H4 (cell line): ENCODE measurements around the gene FGF11. TPM values are rescaled to one million over a fixed set of nuclear protein-coding genes. Genes with fewer than 3 reads are reported as not detected.
A peak's percentile ranks its signal among the peaks of the same experiment; 100 is the strongest.
"Not testable (repeated sequence)": the region's sequence is repeated elsewhere in the genome, so short reads cannot be mapped to it uniquely, and the experiment has no call there.

Experiments used
- DNase-seq: peaks from one replicate; pipeline ENCODE4 v3.0.0-alpha.2; 2015; ENCODE audit warnings: low spot score
- total RNA-seq: library from RNA; depleted of rRNA; stranded (reverse); fragments of >200 nt; shearing (Covaris generic); gene quantifications from 2 replicates; pipeline ENCODE4 v1.2.3, GENCODE V29; 2014

Gene FGF11
- total RNA-seq, 1 experiment from 2014 or later = not detected

DNA sequence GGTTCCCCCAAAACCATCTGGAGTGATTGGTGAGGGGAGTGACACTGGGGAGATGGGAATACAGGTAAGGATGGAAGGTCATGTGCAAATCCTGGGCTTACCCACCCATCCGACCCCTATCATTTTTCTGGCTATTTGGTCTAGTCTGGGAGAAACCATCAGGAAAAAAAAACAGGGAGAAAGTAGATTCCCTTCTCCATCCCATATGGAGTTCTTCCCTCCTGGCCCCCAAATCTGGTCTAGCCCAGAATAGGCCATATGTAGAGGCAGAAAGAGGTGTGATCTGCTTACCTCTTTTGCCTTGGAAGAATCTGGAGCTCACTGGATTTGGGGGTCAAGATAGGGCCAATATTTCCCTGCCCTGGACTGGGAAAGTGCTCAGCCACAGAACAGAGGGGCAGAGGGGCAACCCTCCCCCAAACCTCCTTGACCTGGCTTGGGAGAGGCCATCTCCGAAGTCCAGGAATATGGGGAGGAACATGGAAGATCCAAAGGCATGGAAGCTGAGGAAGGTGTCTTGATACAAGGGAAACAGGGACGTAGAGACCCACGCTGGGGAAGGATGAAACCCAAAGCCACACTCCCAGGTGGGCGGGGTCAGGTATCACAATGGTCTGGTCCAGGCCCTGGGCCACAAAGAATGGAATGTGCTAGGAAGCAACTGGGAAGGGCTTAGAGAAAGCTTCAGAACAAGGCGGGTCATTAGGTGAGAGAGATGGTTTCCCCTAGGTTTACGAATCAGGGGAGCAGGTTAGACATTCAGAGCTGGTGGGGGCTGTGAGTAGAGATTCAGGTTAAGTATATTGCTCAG is 21.7 kb downstream of the FGF11 start:
- no peak for DNase-seq

DNA sequence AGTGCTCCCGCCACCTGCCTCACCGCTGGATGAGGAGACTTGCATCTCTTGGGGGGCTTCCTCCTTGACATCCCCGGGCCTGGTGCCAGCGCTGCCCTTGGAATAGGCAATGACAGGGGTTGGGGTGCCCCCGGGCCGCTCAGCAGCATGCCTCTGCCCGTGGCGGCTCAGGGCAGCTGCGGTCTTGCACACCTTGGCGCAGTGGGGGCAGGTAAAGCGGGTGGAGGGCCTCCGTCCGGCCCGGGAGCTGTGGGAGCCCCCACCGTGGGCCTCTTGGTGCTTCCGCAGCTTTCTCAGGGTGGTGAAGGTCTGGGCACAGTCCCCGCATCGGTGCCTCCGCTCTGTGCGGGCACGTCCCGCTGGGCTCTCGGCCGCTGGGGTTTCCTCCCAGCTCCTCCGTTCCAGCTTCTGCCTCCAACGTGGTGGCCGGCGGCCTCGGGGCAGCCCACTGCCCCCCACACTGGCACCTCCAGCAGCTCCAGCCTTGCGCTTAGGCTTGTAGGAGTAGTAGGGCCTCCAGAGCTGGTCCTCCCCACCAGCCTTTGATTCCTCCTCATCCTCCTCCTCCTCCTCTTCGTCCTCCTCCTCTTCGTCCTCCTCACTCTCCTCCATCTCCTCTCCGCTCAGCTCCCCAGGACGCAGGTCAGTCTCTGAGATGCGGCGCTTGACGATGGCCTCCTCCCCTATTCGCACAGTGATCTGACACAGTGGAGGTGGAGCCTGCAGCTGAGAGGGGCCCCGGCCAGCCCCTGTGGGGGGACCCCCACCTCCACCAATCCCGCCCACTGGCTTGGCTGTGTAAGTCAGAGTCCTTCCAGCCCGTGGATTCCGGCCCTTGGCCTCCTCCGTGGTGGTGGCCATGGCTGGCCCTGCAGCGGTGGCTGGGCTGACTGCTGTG is 23.4 kb downstream of the FGF11 start:
- no peak for DNase-seq

DNA sequence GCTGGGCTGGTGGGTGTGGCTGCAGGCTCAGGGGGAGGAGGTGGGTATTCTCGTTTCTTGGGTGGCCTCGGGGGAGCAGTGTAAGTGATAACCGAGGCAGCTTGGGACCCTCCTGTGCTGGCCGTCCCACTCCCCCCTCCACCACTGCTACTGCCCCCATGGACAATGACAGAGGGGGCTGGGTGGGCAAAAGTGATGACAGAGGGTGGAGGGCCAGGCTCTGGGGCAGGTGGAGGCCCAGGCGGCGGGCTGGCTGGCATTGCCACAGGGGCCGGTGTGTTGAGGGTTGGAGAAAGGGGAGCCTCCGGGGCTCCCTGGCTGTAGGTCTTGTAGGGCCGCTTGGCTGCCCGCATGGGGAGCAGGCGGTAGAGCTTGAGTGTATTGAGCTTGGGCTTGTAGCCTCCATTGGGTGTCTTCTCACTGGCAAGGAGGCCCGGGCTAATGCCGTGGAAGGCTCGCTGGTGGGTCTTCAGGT is 24.1 kb downstream of the FGF11 start:
- no peak for DNase-seq

DNA sequence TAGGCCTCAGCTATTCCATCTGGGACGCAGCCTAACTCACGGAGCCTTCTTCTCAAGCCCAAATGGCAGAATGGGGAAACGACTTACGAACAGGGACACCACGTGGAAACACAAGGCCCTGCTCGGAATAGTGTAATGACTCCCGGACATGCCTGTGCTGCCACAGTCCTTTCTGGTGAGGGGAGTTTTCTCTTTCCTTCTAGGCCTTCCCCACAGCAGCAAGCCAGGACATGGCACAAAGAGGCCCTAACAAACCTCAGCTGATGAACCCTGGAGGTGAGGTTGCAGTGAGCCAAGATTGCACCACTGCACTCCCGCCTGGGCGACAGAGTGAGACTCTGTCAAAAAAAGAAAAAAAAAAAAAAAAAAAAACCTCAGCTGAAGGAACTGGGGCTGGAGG is 24.8 kb downstream of the FGF11 start:
- DNase-seq = no peak

GRCh38 chr17:7465597-7466275 is 26.4 kb downstream of the FGF11 start:
- no peak for DNase-seq

GRCh38 chr17:7466318-7466638 is 27.0 kb downstream of the FGF11 start:
- DNase-seq = no peak

DNA sequence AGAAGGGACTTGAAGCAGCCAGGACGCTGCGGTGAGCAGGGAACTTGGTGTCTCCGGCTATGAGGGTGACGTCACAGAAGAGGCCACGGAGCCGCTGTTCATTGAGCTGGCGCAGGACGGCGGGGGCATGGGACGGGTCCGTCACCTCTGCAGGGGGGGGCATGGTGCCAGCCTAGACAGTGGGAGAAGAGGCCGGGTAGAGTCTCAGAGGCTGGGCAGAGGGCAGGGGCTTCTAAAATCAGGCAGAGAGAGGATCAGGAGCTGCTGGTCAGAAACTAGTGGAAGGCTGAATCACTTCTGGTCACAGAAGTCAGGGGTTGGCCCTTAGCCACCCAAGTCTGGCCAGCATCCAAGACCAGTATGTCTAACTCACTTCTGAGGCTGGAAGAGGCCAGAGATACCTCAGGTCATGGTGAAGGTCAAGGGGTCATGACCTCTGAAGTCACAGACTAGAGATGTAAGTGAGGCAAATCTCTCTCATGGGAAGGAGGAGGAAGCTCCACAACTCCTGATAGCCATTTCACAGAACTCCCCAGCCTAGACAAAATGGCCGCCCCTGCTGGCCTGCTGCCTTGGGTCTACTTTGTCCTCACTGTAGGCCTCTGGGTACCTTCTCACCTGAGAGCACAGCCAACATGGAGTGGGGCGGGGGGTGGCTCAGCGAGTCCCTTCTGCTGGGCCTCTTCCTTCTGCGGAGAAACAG is 27.5 kb downstream of the FGF11 start:
- no peak for DNase-seq

DNA sequence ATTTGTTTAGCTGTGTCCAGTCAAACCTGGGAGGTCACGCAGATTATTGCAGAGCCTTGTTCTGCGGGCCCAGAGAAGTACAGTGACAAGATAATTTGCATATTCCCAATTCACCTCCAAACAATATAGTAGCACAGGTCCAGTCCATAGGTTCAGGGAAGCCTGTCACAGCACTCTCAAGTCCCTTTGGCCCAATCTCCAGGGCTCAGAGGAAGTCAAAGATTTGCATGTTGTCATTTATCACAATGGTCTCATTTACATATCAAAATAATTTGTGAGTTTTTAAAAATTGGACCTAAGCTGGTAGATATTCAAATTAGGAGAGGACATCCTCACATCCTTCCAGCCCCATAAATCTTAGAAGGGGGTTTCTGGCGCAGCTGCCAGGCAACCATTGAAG is 28.2 kb downstream of the FGF11 start:
- DNase-seq = no peak

GRCh38 chr17:7468290-7468689 is 29.0 kb downstream of the FGF11 start:
- no peak for DNase-seq

GRCh38 chr17:7468804-7469389 is 29.6 kb downstream of the FGF11 start:
- DNase-seq = no peak

- not testable (repeated sequence) for DNase-seq
Measured at GRCh38 chr17:7469843-7470242, 30.5 kb downstream of the FGF11 start.

DNA sequence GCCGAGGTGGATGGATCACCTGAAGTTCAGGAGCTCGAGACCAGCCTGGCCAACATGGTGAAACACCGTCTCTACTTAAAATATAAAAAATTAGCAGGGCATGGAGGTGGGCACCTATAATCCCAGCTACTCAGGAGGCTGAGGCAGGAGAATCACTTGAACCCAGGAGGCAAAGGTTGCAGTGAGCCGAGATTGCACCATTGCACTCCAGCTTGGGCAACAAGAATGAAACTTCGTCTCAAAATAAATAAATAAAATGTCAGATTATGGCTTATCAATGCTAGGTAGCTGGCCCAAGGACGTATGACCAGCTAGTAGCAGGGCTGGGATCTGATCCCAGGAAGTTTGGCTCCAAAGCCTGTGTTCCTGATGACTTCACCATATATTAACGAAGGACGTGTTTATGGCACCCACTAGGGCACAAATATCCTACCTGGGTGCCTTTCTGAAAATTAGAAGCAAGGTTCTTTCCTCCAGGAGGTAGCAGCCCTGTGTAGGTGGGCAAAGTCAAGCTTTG is 31.2 kb downstream of the FGF11 start:
- DNase-seq = not testable (repeated sequence)

- DNase-seq = no peak
Measured at GRCh38 chr17:7471729-7472128, 32.4 kb downstream of the FGF11 start.

GRCh38 chr17:7474767-7475166 is 35.5 kb downstream of the FGF11 start:
- DNase-seq = not testable (repeated sequence)

- DNase-seq = no peak
Measured at GRCh38 chr17:7475764-7476422, 36.6 kb downstream of the FGF11 start.

DNA sequence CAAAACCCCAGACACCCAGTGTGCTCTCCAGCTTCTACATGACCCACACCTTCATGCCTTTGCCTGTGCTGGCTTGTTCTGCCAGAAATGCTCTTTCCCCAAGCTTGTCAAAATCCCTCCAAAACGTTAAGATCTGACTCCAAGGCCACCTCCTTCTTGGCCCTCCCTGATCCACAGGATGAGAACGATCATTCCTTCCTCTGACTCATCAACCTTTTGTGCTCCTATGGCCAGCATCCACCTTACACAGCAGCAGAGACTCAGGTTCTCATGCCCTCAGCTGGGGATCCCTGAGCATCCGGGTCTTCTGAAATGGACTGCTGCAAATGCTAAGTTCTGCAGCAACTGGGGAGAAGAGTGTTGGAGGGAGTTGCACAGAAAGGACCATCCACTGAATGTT is 37.2 kb downstream of the FGF11 start:
- no peak for DNase-seq

DNA sequence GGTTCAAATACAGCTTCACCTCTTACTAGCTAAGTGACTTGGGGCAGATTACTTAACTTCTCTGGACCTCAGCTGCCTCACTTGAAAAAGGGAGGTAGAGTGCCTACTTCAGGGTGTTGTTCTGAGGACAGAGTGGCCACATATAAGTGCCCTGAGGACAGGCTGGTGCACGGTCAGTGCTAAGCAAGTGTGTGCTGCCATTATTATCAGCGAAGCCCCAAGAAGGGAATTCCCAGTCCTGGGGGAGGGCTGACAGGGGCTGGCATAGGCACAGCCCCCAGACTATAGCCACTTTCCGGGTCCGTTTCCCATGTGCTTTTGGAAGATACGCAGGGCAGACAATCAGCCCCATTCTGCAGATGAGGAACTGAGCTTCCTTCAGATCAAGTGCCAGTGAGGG is 37.6 kb downstream of the FGF11 start:
- DNase-seq = no peak

- peak; percentile 36 for DNase-seq
Measured at GRCh38 chr17:7477392-7478275, 38.3 kb downstream of the FGF11 start.
